ENCODE measurements around the gene SLC25A44. TPM values are rescaled to one million over a fixed set of nuclear protein-coding genes. Genes with fewer than 3 reads are reported as not detected.
A peak's percentile ranks its signal among the peaks of the same experiment; 100 is the strongest.

Gene SLC25A44
- total RNA-seq, 4 donors from 2014 or later = 15.7 to 40.6 (median 33.7) TPM

GRCh38 chr1:156245451-156246232 lies 51.7 kb downstream of the SLC25A44 start:
- H3K27ac ChIP-seq = no peak overlapping the region
- peak; percentile 25 to 58 (median 56) for DNase-seq
- peaks cover 0 to 24% (median 11%) of the 10 kb centered on the region in 4 donors for H3K4me1 ChIP-seq
- peak overlapping the region; percentile 28 to 53 (median 44) for H3K4me3 ChIP-seq
- H3K27me3 ChIP-seq = no peaks in the 10 kb centered on the region
- TF ChIP-seq CTCF (IDR thresholded peaks at IDR 0.05) (no peak), POLR2A (IDR thresholded peaks at IDR 0.05) (no peak)
- H3K9me3 ChIP-seq = no peaks in the 10 kb centered on the region
- H3K36me3 ChIP-seq = peaks cover 0 to 22% (median 0%) of the 10 kb centered on the region in 3 donors

- H3K9me3 ChIP-seq = no peaks in the 10 kb centered on the region
- H3K4me3 ChIP-seq = peak overlapping the region in 3 of 4 donors; percentile 39 to 53 (median 50)
- H3K36me3 ChIP-seq = peaks cover 0 to 28% (median 0%) of the 10 kb centered on the region in 3 donors
- no peak for DNase-seq
- H3K27ac ChIP-seq = no peak overlapping the region
- TF ChIP-seq POLR2A (IDR thresholded peaks at IDR 0.05) = no peak
- TF ChIP-seq CTCF (IDR thresholded peaks at IDR 0.05) = no peak
- no peaks in the 10 kb centered on the region for H3K27me3 ChIP-seq
- peaks cover 0 to 24% (median 11%) of the 10 kb centered on the region in 4 donors for H3K4me1 ChIP-seq
These were observed 52.4 kb downstream of the SLC25A44 start for GRCh38 chr1:156246241-156246780.

- Histone ChIP-seq H3K4me1 (peaks cover 0 to 24% (median 11%) of the 10 kb centered on the region in 4 donors), H3K9me3 (no peaks in the 10 kb centered on the region), H3K27ac (no peak overlapping the region), H3K27me3 (no peaks in the 10 kb centered on the region), H3K36me3 (peaks cover 0 to 34% (median 0%) of the 10 kb centered on the region in 3 donors), H3K4me3 (no peak overlapping the region)
- peak in 1 of 3 donors; percentile 48 for DNase-seq
- TF ChIP-seq CTCF (IDR thresholded peaks at IDR 0.05) (no peak), POLR2A (IDR thresholded peaks at IDR 0.05) (no peak)
These were observed 53.0 kb downstream of the SLC25A44 start for GRCh38 chr1:156246781-156247459.

- no peaks in the 10 kb centered on the region for H3K27me3 ChIP-seq
These were observed 53.8 kb downstream of the SLC25A44 start, which contains the start of gene PAQR6 for GRCh38 chr1:156247460-156248322. TSS of gene PAQR6 (minus strand) at chr1:156248056. CDS start at chr1:156246731, 1,325 bp downstream.

More at GRCh38 chr1:156247460-156248322, 53.8 kb downstream of the SLC25A44 start, which contains the start of gene PAQR6:
- DNase-seq = peak in 1 of 3 donors; percentile 65
- TF ChIP-seq POLR2A (IDR thresholded peaks at IDR 0.05) (no peak), CTCF (IDR thresholded peaks at IDR 0.05) (no peak)
- H3K27ac ChIP-seq = no peak within 1 kb of the TSS
- H3K4me3 ChIP-seq = no peak within 1 kb of the TSS
- no peaks in the 10 kb centered on the region for H3K9me3 ChIP-seq
- H3K4me1 ChIP-seq = peaks cover 0 to 24% (median 11%) of the 10 kb centered on the region in 4 donors
- H3K36me3 ChIP-seq = peaks cover 0 to 38% (median 0%) of the 10 kb centered on the region in 3 donors
